ENCODE results near the gene HSD17B2. TPM values are rescaled to one million over a fixed set of nuclear protein-coding genes. Genes with fewer than 3 reads are reported as not detected.

HSD17B2 gene
- total RNA-seq, 1 experiment from 2014 or later: not detected

GRCh38 chr16:82124651-82125050 is 89.6 kb downstream of the HSD17B2 start:
- H3K9ac ChIP-seq (ENCODE audit: low read length): no peak overlapping the region
- intact Hi-C loops (cut with micrococcal nuclease): no loop called here
- TF ChIP-seq POLR2A (IDR thresholded peaks at IDR 0.05; ENCODE audit: borderline replicate concordance, extremely low read depth, insufficient read depth, insufficient read length) (no peak), ELF1 (IDR thresholded peaks at IDR 0.05; ENCODE audit: borderline replicate concordance, low read depth) (no peak), FOSL1 (IDR thresholded peaks at IDR 0.05; ENCODE audit: low read depth) (no peak), CBX3 (IDR thresholded peaks at IDR 0.05; ENCODE audit: low read depth) (no peak), TCF7L2 (IDR thresholded peaks at IDR 0.05; ENCODE audit: borderline replicate concordance, extremely low read depth, insufficient read depth, insufficient read length) (no peak), ZBTB33 (IDR thresholded peaks at IDR 0.05; ENCODE audit: extremely low read depth, insufficient replicate concordance, low read length) (no peak), EGR1 (IDR thresholded peaks at IDR 0.05; ENCODE audit: low read depth) (no peak), CEBPB (IDR thresholded peaks at IDR 0.05; ENCODE audit: low read depth) (no peak), SRF (IDR thresholded peaks at IDR 0.05; ENCODE audit: low read depth) (no peak), CTCF (IDR thresholded peaks at IDR 0.05 in 2 of 3, conservative IDR thresholded peaks at IDR 0.05 in 1 of 3; ENCODE audit: borderline replicate concordance in 1 of 3, insufficient read depth in 1 of 3, low read depth in 2 of 3, low read length in 2 of 3) (no peak), MAX (IDR thresholded peaks at IDR 0.05) (no peak), REST (IDR thresholded peaks at IDR 0.05; ENCODE audit: low read depth) (no peak), YY1 (IDR thresholded peaks at IDR 0.05; ENCODE audit: extremely low read depth, insufficient replicate concordance, low read depth, low read length) (no peak)
- peaks cover 4% of the 10 kb centered on the region; the same call in 1 of the 2 replicates for H3K27me3 ChIP-seq (ENCODE audit: insufficient read depth, low read length)
- no peaks in the 10 kb centered on the region for H3K36me3 ChIP-seq (ENCODE audit: control insufficient read depth in 1 of 2, insufficient read depth in 2 of 2, low read length in 2 of 2)
- H3K4me1 ChIP-seq (ENCODE audit: control insufficient read depth in 1 of 2, insufficient read depth in 2 of 2, low read length in 2 of 2): no peaks in the 10 kb centered on the region
- ATAC-seq (no peak), DNase-seq (ENCODE audit: low read depth, low spot score) (no peak)
- ChIA-PET POLR2A (no interaction called here), RAD21 (ENCODE audit: low non-redundant PET in 1 of 2, low total read pairs in 2 of 2, uncharacterized antibody in 2 of 2, unreplicated experiment in 2 of 2) (no interaction called here), CTCF (no interaction called here)
- H3K79me2 ChIP-seq (ENCODE audit: insufficient read depth, low read length): no peaks in the 10 kb centered on the region
- no peak overlapping the region for H3K4me2 ChIP-seq (ENCODE audit: low read length)
- H3K27ac ChIP-seq (ENCODE audit: low read depth, low read length): no peak overlapping the region
- H4K20me1 ChIP-seq (ENCODE audit: insufficient read depth): no peaks in the 10 kb centered on the region
- no peaks in the 10 kb centered on the region for H3K9me3 ChIP-seq (ENCODE audit: control insufficient read depth in 1 of 2, insufficient read depth in 1 of 2, low read depth in 1 of 2, low read length in 2 of 2)
- no peak overlapping the region for H2AFZ ChIP-seq (ENCODE audit: low read depth, low read length, poor library complexity, severe bottlenecking)
- H3K9me2 ChIP-seq (ENCODE audit: insufficient read depth): no peaks in the 10 kb centered on the region; the same call in 1 of the 2 replicates
- H3K4me3 ChIP-seq (replicated peaks in 1 of 2; ENCODE audit: low read depth in 1 of 2, low read length in 2 of 2): no peak overlapping the region
- BruUV-seq (replicated peaks): no TSS peak
